Prostate gland (tissue), 2 donors: ENCODE results near the gene MIER2. TPM values are rescaled to one million over a fixed set of nuclear protein-coding genes. Genes with fewer than 3 reads are reported as not detected.

Source experiments
- DNase-seq: peaks from one replicate; pipeline ENCODE4 v3.0.0-alpha.2; 2019; ENCODE audit warnings: low spot score
- H3K27ac ChIP-seq, 2 donors: fragments of 200-600 bp; sonication (generic); 2 replicates each; pipeline ENCODE4 v1.5.1; 2017 to 2019
- H3K27me3 ChIP-seq: fragments of 200-600 bp; sonication (generic); replicated peaks from 2 replicates; pipeline ENCODE4 v1.5.1; 2019; ENCODE audit not compliant: insufficient read depth
- H3K36me3 ChIP-seq, 2 donors: fragments of 200-600 bp; sonication (generic); 1 replicate in 1 of 2; 2 replicates in 1 of 2; pipeline versions ENCODE4 v1.5.1 to v1.8.1; 2017 to 2019
- H3K4me1 ChIP-seq: fragments of 200-600 bp; sonication (generic); replicated peaks from 2 replicates; pipeline ENCODE4 v1.5.1; 2019
- H3K4me3 ChIP-seq, 2 donors: fragments of 200-600 bp; sonication (generic); 2 replicates each; pipeline ENCODE4 v1.5.1; 2017 to 2019
- H3K9me3 ChIP-seq: fragments of 200-600 bp; sonication (generic); 2 replicates; pipeline ENCODE4 v1.5.1; 2017
- POLR2A ChIP-seq: fragments of 450-650 bp; IDR thresholded peaks from one replicate; pipeline ENCODE4 v1.6.1; 2016; ENCODE audit warnings: antibody characterized with exemption, mild to moderate bottlenecking
- POLR2AphosphoS5 ChIP-seq: sonication (generic); formaldehyde crosslinking; IDR thresholded peaks from one replicate; pipeline ENCODE4 v1.6.1; 2017; ENCODE audit warnings: antibody characterized with exemption
- WGBS: methylation state at CpG from one replicate; pipeline ENCODE4 v1.1.5; 2018; 5-methylcytosine and 5-hydroxymethylcytosine counted together
- intact Hi-C: fragments of 100-400 bp; cut with DNase I; formaldehyde crosslinking; loops from one replicate; pipeline ENCODE4 v1.14.2; 2022
- total RNA-seq, 2 donors: library from RNA; depleted of rRNA; stranded (reverse); fragments of >200 nt; gene quantifications; one replicate each; pipeline ENCODE4 v1.1.0, GENCODE V29; 2016
- TF ChIP-seq, protein P1 (sequence below), 4 experiments: fragments of 200-600 bp in 2 of 4; fragments of 450-650 bp in 2 of 4; sonication (generic) in 2 of 4; IDR thresholded peaks; 1 replicate in 3 of 4; 2 replicates in 1 of 4; pipeline ENCODE4 v1.5.1; 2016 to 2019; ENCODE audit warnings: antibody characterized with exemption in 4 of 4, mild to moderate bottlenecking in 2 of 4, moderate library complexity in 2 of 4

Gene MIER2
- total RNA-seq, 2 donors from 2014 or later, result 16.9 to 37.1 TPM

DNA sequence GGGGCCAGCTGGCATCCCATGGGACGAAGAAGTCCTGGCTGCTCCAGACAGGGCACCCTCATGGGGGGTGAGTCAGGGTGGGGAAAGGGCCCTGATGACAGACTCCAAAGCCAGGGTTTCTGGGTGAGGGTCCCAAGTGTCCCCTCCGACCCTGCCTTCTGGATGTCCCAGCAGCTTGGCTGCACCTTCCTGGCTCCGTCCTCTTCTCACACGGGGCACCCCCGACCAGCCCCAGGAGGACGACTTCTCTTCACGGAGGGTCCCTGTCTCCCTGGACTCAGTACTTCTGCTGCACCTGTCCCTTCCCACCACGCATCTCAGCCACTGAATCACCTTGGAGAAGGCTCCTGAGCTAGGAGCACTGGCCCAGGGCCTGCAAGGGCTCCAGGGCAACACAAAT lies 19.9 kb downstream of the MIER2 start:
- no peak for DNase-seq

DNA sequence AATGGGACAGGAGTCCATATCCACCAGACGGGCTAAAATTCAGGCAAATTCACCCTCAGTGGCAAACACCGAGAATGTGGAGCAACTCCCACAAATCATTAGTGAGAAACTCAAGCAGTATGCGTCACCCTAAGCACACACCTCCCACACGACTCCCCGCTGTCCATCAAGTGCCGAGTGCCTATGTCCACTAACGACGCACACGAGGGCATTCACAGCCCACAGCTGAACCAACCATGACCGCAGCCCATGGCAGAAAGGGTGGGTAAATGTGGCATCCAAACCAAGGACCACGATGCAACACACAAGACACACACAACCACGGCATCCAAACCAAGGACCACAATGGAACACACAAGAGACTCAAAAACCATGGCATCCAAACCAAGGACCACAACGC lies 22.0 kb downstream of the MIER2 start:
- H3K4me1 ChIP-seq, result no peaks in the 10 kb centered on the region
- H3K27me3 ChIP-seq, result no peaks in the 10 kb centered on the region
- H3K27ac ChIP-seq, result no peak overlapping the region
- H3K36me3 ChIP-seq, result peaks cover 20 to 26% of the 10 kb centered on the region in 2 donors
- TF ChIP-seq POLR2AphosphoS5 (no peak), POLR2A (no peak)
- TF ChIP-seq, protein P1, sequence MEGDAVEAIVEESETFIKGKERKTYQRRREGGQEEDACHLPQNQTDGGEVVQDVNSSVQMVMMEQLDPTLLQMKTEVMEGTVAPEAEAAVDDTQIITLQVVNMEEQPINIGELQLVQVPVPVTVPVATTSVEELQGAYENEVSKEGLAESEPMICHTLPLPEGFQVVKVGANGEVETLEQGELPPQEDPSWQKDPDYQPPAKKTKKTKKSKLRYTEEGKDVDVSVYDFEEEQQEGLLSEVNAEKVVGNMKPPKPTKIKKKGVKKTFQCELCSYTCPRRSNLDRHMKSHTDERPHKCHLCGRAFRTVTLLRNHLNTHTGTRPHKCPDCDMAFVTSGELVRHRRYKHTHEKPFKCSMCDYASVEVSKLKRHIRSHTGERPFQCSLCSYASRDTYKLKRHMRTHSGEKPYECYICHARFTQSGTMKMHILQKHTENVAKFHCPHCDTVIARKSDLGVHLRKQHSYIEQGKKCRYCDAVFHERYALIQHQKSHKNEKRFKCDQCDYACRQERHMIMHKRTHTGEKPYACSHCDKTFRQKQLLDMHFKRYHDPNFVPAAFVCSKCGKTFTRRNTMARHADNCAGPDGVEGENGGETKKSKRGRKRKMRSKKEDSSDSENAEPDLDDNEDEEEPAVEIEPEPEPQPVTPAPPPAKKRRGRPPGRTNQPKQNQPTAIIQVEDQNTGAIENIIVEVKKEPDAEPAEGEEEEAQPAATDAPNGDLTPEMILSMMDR (IDR thresholded peaks at IDR 0.05), result no peak
- H3K4me3 ChIP-seq, result no peak overlapping the region
- 95% methylated on average over 13 of the region's 13 CpGs for WGBS
- DNase-seq, result no peak
- H3K9me3 ChIP-seq, result no peaks in the 10 kb centered on the region
- intact Hi-C loops, result no loop called here

More for the DNA sequence above, 19.9 kb downstream of the MIER2 start:
- TF ChIP-seq, protein P1 (IDR thresholded peaks at IDR 0.05), result no peak
- TF ChIP-seq POLR2A (no peak), POLR2AphosphoS5 (no peak)
- Histone ChIP-seq H3K4me1 (no peaks in the 10 kb centered on the region), H3K9me3 (no peaks in the 10 kb centered on the region), H3K27me3 (no peaks in the 10 kb centered on the region), H3K4me3 (no peak overlapping the region), H3K27ac (no peak overlapping the region), H3K36me3 (peaks cover 20 to 40% of the 10 kb centered on the region in 2 donors)
- WGBS, result 96% methylated on average over 8 of the region's 8 CpGs
- intact Hi-C loops, result no loop called here

DNA sequence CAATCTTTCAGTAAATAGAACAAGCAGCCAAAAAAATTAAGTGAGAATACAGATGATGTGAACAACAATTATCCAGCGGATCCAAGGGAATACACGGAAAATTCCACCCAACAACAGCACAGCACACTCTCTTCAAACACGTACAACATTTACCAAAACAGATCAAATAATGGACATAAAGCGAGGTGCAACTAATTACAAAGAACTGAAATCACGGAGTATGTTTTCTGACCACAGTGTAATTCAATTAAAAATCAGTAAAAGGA lies 26.2 kb downstream of the MIER2 start:
- DNase-seq, result no peak
- H3K36me3 ChIP-seq, result peaks cover 0 to 7% of the 10 kb centered on the region in 2 donors
- intact Hi-C loops, result no loop called here
- no peak overlapping the region for H3K27ac ChIP-seq
- H3K4me1 ChIP-seq, result no peaks in the 10 kb centered on the region
- 95% methylated on average over 5 of the region's 5 CpGs for WGBS
- H3K9me3 ChIP-seq, result no peaks in the 10 kb centered on the region
- H3K27me3 ChIP-seq, result no peaks in the 10 kb centered on the region
- TF ChIP-seq POLR2AphosphoS5 (no peak), POLR2A (no peak)
- TF ChIP-seq, protein P1 (IDR thresholded peaks at IDR 0.05), result no peak
- H3K4me3 ChIP-seq, result no peak overlapping the region

DNA sequence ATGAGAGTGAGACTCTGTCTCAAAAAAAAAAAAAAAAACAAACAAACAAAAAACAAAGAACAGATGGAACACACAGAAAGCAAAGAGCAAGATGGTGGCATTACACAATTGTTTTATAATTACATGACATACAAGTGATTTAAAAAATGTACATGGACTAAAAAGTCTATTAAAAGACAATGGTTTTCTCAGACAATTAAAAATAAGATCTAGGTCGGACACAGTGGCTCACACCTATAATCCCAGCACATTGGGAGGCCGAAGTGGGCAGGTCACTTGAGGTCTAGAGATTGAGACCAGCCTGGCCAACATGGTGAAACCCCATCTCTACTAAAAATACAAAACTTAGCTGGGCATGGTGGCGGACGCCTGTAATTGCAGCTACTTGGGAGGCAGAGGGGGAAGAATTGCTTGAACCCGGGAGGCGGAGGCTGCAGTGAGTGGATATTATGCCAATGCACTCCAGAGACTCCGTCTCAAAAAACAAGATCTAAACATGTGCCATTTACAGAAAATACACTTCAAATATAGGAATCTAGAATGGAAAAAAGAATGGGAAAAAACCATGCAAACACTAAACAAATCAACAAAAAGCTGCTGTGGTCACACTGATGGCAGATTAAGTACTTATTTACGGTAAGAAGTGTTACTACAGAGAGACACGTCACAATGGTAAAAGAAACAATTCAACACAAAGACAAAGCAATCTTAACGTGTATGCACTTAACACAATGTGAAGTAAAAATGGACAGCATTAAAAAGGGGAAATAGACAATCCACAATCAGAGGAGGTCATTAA lies 26.7 kb downstream of the MIER2 start:
- no peak for DNase-seq
- intact Hi-C loops, result no loop called here
- H3K36me3 ChIP-seq, result peaks cover 0 to 7% of the 10 kb centered on the region in 2 donors
- 95% methylated on average over 10 of the region's 10 CpGs for WGBS
- no peak overlapping the region for H3K27ac ChIP-seq
- no peak overlapping the region for H3K4me3 ChIP-seq
- H3K4me1 ChIP-seq, result no peaks in the 10 kb centered on the region
- no peaks in the 10 kb centered on the region for H3K9me3 ChIP-seq
- H3K27me3 ChIP-seq, result no peaks in the 10 kb centered on the region
- TF ChIP-seq, protein P1 (IDR thresholded peaks at IDR 0.05), result no peak
- TF ChIP-seq POLR2AphosphoS5, result no peak

DNA sequence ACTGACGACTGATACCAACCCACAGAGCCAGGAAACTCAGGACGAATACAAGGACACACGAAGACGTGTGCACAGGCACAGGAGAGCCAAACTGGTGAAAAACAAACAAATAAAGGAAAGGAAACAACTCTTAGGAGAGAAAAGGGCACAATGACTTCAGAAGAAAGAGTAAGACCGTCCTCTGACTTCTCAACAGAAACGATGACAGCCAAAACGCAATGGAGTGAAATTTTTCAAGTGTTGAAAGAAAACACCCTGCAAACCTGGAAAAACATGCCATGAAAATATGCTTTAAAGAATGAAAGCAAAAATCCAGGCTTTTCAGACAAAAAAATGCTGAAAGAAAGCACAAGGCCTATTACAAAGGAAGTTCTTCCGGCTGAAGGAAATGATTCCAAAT lies 28.8 kb downstream of the MIER2 start:
- Histone ChIP-seq H3K9me3 (no peaks in the 10 kb centered on the region), H3K4me1 (no peaks in the 10 kb centered on the region), H3K36me3 (peaks cover 0 to 15% of the 10 kb centered on the region in 2 donors), H3K27ac (no peak overlapping the region), H3K27me3 (no peaks in the 10 kb centered on the region), H3K4me3 (no peak overlapping the region)
- no peak for DNase-seq
- TF ChIP-seq POLR2A, result no peak
- TF ChIP-seq, protein P1 (IDR thresholded peaks at IDR 0.05), result no peak
- no peak for TF ChIP-seq POLR2AphosphoS5
- 84% methylated on average over 8 of the region's 8 CpGs for WGBS
- intact Hi-C loops, result no loop called here
